Lower leg skin (tissue), 3 donors: Measurements from ENCODE around the gene RBM44.

Source experiments
- POLR2A ChIP-seq, 2 donors: fragments of 450-650 bp; IDR thresholded peaks; one replicate each; pipeline ENCODE4 v1.6.1; 2016 to 2017; ENCODE audit warnings: antibody characterized with exemption in 2 of 2, mild to moderate bottlenecking in 1 of 2, moderate library complexity in 1 of 2
- TF ChIP-seq, protein P1 (sequence below), 3 donors: fragments of 450-650 bp; IDR thresholded peaks; one replicate each; pipeline ENCODE4 v1.5.1; 2016; ENCODE audit warnings: antibody characterized with exemption in 3 of 3, mild to moderate bottlenecking in 3 of 3, moderate library complexity in 2 of 3

- TF ChIP-seq, protein P1, sequence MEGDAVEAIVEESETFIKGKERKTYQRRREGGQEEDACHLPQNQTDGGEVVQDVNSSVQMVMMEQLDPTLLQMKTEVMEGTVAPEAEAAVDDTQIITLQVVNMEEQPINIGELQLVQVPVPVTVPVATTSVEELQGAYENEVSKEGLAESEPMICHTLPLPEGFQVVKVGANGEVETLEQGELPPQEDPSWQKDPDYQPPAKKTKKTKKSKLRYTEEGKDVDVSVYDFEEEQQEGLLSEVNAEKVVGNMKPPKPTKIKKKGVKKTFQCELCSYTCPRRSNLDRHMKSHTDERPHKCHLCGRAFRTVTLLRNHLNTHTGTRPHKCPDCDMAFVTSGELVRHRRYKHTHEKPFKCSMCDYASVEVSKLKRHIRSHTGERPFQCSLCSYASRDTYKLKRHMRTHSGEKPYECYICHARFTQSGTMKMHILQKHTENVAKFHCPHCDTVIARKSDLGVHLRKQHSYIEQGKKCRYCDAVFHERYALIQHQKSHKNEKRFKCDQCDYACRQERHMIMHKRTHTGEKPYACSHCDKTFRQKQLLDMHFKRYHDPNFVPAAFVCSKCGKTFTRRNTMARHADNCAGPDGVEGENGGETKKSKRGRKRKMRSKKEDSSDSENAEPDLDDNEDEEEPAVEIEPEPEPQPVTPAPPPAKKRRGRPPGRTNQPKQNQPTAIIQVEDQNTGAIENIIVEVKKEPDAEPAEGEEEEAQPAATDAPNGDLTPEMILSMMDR (IDR thresholded peaks at IDR 0.05): no peak
- TF ChIP-seq POLR2A (IDR thresholded peaks at IDR 0.05): no peak
Measured at GRCh38 chr2:237830522-237830921, 31.9 kb downstream of the RBM44 start.
